ENCODE results near the gene MAB21L4.

Gene MAB21L4

DNA sequence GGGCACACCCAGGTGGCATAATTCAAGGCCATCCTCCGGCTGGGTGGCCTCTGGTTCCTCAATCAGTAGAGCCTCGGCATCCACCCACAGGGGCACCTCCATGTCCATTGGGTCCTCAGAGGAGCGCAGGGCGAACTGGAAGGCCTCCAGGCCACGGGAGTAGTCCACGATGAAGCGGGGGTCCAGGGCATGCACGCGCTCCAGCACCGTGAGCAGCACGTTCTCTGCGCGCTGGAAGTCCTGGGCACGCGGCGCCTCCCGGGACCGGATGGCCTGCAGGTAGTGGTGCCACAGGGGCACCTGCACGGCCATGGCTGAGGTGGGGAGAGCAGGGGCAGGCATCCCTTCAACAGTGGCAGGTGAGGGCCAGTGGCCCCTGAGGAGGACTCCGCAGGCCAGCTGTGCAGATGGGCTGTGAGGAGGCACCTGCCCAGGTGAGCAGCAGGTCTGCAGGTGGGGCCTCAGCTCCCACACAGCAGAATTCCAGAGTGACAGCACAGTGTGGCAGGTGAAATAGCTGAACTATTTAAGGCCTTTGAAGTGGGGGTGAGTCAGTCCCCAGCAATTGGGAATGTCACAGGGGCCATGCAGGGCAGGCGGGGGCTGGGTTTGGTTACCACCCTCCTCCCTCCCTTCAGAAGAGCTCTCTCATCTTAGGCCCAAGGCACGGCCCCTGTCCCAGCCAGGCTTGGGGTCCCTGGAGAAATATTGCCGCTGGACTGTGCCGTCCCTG lies at the start of gene MAB21L4:
Gene MAB21L4, minus strand, starts transcription at position 501 of the 733 bp plus-strand sequence. Its CDS starts 159 bp downstream, at position 342.
- DNase-seq (ENCODE audit: low read depth): no peak

DNA sequence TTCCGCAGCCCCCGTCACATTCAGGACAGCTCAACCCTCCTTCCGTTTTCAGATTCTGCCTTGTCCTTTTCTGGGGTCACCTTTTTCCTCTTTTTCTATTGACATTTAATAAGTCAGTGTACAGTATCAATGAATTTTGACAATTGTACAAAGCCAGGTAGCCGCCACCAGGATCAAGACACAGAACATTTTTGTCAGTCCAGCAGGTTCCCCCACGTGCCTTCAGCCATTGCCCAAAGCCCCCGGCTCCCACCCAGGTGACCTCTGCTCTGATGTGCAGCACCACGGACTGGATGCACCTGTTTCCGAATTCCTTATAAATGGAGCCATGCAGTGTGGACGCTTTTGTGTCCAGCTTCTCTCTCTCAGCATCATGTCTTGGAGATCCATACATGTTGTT lies 40.1 kb upstream of the MAB21L4 start:
- no peak for DNase-seq (ENCODE audit: low read depth)

DNA sequence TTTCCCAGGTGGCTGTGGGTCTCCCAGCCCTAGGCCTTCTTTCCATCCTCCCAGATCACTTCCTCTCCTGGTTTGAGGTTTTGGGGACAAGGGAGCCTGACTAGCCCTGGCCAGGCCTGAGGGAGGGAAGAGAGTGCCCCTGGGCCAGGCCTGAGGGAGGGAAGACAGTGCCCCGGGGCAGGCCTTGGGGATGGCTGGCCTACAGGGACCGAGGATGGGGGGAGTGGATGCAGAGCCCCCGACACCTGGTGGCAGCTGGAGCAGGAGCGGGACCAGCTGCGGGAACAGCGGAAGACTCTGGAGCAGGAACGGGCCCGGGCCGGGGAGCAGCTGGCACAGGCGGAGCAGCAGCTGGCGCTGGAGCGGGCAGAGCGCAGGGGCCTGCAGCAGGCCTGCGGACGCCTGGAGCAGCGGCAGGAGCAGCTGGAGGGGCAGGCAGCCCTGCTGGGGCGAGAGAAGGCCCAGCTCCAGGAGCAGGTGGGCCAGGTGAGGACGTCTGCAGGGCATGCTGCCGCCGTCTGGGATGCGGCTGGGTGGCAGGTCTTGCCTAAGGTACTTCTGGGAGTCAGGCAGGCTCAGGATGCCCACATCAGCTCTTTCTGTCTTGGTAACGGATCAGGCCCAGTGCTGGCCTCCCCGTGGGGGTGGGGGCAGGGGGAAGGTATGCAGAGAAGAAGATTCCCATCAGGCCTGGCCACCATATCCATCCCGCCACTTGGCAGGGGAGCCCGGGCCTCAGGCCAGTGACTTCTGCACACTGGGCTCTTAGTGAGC lies 39.3 kb upstream of the MAB21L4 start:
- no peak for DNase-seq (ENCODE audit: low read depth)

- no peak for DNase-seq (ENCODE audit: low read depth)
Measured at GRCh38 chr2:240934701-240935102, 38.7 kb upstream of the MAB21L4 start.

DNA sequence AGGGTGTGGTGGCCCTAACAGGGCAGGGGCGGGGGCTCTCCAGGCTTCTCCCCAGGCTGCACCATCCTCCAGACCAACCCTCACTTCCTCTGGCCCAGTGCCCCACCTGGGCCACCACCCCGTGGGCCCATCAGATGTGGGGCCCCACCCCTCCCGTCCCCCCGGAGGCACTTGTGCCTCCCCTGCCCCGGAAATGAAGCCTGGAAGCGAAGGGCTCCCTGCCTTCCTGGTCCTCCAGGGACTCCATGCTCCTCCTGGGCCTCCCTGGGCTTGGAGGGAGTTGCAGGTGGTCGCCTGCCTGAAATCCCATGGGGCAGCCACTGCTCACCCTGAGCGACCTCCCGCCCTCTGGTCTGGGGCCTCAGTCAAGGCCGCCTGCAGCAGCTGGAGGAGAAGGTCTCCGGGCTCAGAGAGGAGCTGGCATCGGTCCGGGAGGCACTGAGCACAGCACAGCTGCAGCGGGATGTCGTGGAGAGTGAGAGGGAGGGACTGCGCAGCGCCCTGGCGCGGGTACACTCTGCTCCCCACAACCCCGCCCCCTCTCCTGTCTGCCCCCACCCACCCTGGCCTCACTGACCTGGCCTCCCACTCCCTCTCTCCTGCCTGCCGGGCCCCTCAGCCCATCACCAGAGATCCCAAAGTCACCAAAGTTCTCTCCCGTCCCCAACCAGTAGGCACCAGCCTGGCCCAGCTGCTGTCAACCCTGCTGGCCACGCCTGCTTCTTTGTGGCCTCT lies 38.2 kb upstream of the MAB21L4 start:
- DNase-seq (ENCODE audit: low read depth): no peak

GRCh38 chr2:240933048-240933965 lies 37.4 kb upstream of the MAB21L4 start:
- DNase-seq (ENCODE audit: low read depth): no peak

- no peak for DNase-seq (ENCODE audit: low read depth)
Measured at GRCh38 chr2:240932724-240933047, 36.7 kb upstream of the MAB21L4 start.

GRCh38 chr2:240932001-240932723 lies 36.2 kb upstream of the MAB21L4 start:
- DNase-seq (ENCODE audit: low read depth): no peak

- DNase-seq (ENCODE audit: low read depth): no peak
Measured at GRCh38 chr2:240931319-240931949, 35.5 kb upstream of the MAB21L4 start.

DNA sequence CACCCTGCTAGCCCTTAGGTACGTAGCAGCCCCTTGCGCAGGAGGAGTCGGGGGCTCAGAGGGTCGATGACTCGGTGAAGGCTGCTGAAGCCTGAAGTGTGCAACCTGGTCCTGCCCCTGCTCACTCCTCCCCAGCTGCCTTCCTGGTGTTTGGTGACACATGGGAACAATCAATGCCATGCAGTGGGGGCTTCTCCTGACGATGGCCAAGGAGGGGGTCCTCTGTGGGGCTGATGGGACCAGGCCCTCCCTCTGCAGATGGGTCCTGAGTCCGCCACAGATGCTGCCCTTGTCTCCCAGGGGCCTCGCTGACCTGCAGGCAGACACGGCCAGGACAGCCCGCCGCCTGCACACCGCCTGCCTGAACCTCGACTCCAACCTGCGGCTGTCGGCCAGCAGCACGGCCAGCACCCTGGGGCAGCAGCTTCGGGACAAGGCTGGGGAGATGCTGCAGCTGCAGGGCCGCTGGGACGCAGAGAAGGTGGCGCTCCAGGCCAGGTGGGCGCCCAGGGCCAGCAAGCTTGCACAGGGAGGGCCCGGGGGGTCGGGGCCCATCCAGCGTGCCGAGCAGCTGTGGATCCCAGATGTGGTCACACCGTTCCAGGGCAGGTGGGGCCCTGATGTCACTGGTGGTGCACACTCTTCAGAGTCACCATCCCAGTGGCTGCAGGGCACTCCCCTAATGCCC lies 34.8 kb upstream of the MAB21L4 start:
- no peak for DNase-seq (ENCODE audit: low read depth)

DNA sequence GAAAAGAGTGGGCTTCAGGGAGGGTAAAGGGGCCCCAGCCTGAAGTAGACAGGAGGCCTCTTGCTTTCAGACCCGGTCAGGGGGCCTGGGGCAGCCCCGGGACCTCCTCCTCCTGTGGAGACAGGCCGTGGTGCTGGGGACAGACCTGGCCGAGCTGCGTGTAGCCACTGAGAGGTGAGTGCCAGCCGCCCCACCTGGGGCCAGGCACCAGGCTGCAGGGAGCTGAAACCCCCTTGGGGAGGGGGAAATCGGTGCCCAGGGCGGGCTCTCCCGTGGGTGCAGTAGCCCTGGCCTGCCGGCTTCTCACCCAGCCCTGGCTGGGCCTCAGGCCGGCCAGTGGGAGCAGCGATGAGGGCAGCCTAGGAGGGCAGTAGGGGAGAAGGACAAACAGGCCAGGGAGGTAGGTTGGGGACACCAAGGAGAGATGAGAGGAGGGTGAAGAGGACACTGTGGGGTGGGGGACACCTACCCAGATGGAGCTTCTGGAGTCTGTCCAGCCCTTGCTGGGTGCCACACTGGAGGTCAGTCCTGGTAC lies 34.2 kb upstream of the MAB21L4 start:
- DNase-seq (ENCODE audit: low read depth): no peak

GRCh38 chr2:240929364-240930095 lies 33.6 kb upstream of the MAB21L4 start:
- DNase-seq (ENCODE audit: low read depth): no peak

DNA sequence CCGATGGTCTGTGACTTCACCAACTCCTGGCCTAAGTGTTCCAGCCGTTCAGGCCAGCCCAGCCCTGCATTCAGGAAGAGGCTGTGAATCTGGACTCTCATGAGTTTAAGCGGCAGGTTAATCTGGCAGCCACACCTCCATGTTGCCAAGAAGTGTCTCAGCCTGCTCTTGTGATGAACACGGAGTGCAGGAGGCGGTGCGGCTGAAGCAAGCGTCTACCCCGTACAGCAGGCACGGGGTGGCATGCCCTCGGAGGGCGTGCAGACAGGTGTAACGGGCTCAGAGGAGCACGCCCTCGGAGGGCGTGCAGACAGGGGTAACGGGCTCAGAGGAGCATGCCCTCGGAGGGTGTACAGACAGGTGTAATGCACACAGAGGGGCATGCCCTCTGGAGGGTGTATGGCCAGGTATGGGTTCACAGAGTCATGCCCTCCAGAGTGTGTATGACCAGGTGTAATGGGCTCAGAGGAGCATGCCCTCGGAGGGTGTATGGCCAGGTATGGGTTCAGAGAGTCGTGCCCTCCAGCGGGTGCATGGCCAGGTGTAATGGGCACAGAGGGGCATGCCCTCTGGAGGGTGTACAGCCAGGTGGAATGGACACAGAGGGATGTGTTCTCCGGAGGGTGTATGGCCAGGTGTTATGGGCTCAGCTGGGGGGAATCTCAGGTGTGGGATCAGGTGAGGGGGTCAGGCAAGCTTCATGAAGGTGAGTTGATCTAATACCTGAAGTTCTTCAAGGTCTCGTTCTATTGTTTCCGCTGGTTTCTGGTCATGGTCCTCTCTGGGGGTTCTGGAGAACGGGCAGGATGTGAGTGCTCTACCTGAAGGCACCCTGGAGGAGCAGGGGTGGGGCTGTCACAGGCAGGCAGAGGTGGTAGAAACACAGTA lies 32.8 kb upstream of the MAB21L4 start:
- DNase-seq (ENCODE audit: low read depth): no peak

DNA sequence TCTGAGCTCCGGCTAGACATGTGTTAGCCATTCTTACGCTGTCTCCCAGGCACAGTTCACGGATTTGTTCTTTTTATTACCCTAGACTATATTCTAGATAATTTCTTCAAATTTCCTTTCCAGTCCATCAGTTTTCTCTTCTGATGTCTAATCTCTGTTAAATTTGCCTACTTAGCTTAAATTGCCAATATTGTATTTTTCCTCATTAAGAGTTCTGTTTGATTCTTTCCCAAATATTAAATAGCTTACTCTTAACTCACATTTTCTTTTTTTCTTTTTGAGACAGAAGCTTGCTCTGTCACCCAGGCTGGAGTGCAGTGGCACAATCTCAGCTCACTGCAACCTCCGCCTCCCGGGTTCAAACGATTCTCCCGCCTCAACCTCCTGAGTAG lies 31.4 kb upstream of the MAB21L4 start:
- no peak for DNase-seq (ENCODE audit: low read depth)

GRCh38 chr2:240926516-240927389 lies 30.8 kb upstream of the MAB21L4 start:
- peak; percentile 46 for DNase-seq (ENCODE audit: low read depth)

DNA sequence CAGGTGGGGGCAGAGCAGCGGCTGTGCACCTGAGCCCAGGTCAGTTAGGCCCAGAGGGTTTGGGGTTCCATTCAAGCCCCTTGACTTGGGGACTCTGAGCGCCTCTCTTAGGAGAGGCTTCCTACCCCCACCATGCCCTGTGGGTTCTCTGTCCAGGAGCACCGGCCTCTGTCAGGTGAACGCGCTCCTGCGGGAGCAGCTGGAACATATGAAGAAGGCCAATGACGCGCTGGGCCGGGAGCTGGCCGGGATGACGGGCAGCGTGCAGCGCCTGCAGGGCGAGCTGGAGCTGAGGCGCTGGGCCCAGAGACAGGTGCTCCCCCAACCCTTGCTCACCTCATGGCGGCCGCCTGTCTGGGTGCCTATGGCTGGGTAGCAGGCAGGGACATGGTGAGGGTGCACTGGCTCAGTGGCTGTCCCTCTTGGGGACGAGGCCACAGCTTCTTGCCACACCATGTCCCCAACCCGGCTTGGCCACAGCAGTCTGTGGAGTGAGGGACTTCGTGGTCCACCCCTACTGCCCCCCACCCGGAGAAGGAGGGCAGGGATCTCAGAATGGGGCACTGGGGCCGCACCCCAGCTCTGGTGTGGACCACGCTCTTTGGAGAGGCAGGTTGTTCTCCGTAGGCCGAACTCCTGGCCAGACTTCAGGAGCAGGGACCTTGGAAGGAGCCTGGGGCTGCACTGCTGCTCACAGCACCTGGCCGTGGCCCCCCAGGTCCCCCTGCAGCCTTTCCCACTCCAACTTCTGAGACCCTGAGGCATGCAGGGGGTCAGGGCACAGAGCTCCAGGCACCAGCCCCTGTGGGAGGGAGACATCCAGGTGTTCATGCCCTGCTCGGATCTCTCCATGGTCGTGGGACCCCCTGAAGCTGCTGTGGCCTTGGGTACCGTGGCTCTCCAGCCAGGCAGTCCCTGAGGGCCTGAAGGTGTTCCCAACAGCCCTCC lies 29.9 kb upstream of the MAB21L4 start:
- no peak for DNase-seq (ENCODE audit: low read depth)
